ENCODE measurements around the gene ZNF407. TPM values are rescaled to one million over a fixed set of nuclear protein-coding genes. Genes with fewer than 3 reads are reported as not detected.
"Not testable (repeated sequence)": the region's sequence is repeated elsewhere in the genome, so short reads cannot be mapped to it uniquely, and the experiment has no call there.

ZNF407 gene
- total RNA-seq, 1 donor = 16.6 TPM

- Histone ChIP-seq H3K36me3 (ENCODE audit: insufficient read depth, low read length) (no peaks in the 10 kb centered on the region), H3K9me3 (ENCODE audit: low read depth, low read length) (peaks cover under 1% of the 10 kb centered on the region), H3K4me3 (ENCODE audit: insufficient read depth, low read length) (no peak overlapping the region), H3K4me2 (ENCODE audit: insufficient read depth, low read length) (no peak overlapping the region), H2AFZ (ENCODE audit: low read length) (no peak overlapping the region), H3K27ac (ENCODE audit: low read depth, low read length) (no peak overlapping the region), H3K79me2 (ENCODE audit: insufficient read depth, low read length) (no peaks in the 10 kb centered on the region), H3K4me1 (ENCODE audit: insufficient read depth, low read length) (no peaks in the 10 kb centered on the region), H4K20me1 (ENCODE audit: insufficient read depth, low read length) (no peaks in the 10 kb centered on the region), H3K27me3 (ENCODE audit: insufficient read depth, low read length) (no peaks in the 10 kb centered on the region)
- no peak for TF ChIP-seq CTCF (IDR thresholded peaks at IDR 0.05; ENCODE audit: extremely low read depth, low read depth, low read length)
- no peak for DNase-seq (ENCODE audit: insufficient read length, low spot score, missing footprints)
Measured at GRCh38 chr18:75081486-75081885, 483.8 kb downstream of the ZNF407 start.

- no peaks in the 10 kb centered on the region for H3K79me2 ChIP-seq (ENCODE audit: insufficient read depth, low read length)
- H4K20me1 ChIP-seq (ENCODE audit: insufficient read depth, low read length) = no peaks in the 10 kb centered on the region
- H3K9me3 ChIP-seq (ENCODE audit: low read depth, low read length) = peaks cover 2% of the 10 kb centered on the region
- no peak overlapping the region for H3K4me2 ChIP-seq (ENCODE audit: insufficient read depth, low read length)
- no peaks in the 10 kb centered on the region for H3K4me1 ChIP-seq (ENCODE audit: insufficient read depth, low read length)
- no peak for DNase-seq (ENCODE audit: insufficient read length, low spot score, missing footprints)
- no peak overlapping the region for H2AFZ ChIP-seq (ENCODE audit: low read length)
- no peak overlapping the region for H3K4me3 ChIP-seq (ENCODE audit: insufficient read depth, low read length)
- no peak overlapping the region for H3K27ac ChIP-seq (ENCODE audit: low read depth, low read length)
- H3K27me3 ChIP-seq (ENCODE audit: insufficient read depth, low read length) = no peaks in the 10 kb centered on the region
- no peaks in the 10 kb centered on the region for H3K36me3 ChIP-seq (ENCODE audit: insufficient read depth, low read length)
- TF ChIP-seq CTCF (IDR thresholded peaks at IDR 0.05; ENCODE audit: extremely low read depth, low read depth, low read length) = no peak
Measured at GRCh38 chr18:75083131-75083530, 485.5 kb downstream of the ZNF407 start.

- no peak overlapping the region for H3K4me2 ChIP-seq (ENCODE audit: insufficient read depth, low read length)
- TF ChIP-seq CTCF (IDR thresholded peaks at IDR 0.05; ENCODE audit: extremely low read depth, low read depth, low read length) = no peak
- no peak overlapping the region for H2AFZ ChIP-seq (ENCODE audit: low read length)
- no peak overlapping the region for H3K4me3 ChIP-seq (ENCODE audit: insufficient read depth, low read length)
- peaks cover 2% of the 10 kb centered on the region for H3K9me3 ChIP-seq (ENCODE audit: low read depth, low read length)
- H3K27ac ChIP-seq (ENCODE audit: low read depth, low read length) = no peak overlapping the region
- H4K20me1 ChIP-seq (ENCODE audit: insufficient read depth, low read length) = no peaks in the 10 kb centered on the region
- no peaks in the 10 kb centered on the region for H3K79me2 ChIP-seq (ENCODE audit: insufficient read depth, low read length)
- no peaks in the 10 kb centered on the region for H3K36me3 ChIP-seq (ENCODE audit: insufficient read depth, low read length)
- H3K4me1 ChIP-seq (ENCODE audit: insufficient read depth, low read length) = no peaks in the 10 kb centered on the region
- no peak for DNase-seq (ENCODE audit: insufficient read length, low spot score, missing footprints)
- H3K27me3 ChIP-seq (ENCODE audit: insufficient read depth, low read length) = no peaks in the 10 kb centered on the region
Measured at GRCh38 chr18:75083761-75084160, 486.1 kb downstream of the ZNF407 start.

GRCh38 chr18:75085676-75086075 is 488.0 kb downstream of the ZNF407 start:
- H3K4me2 ChIP-seq (ENCODE audit: insufficient read depth, low read length); H4K20me1 ChIP-seq (ENCODE audit: insufficient read depth, low read length); H3K4me3 ChIP-seq (ENCODE audit: insufficient read depth, low read length): not testable (repeated sequence)

More at GRCh38 chr18:75085676-75086075, 488.0 kb downstream of the ZNF407 start:
- not testable (repeated sequence) for H3K36me3 ChIP-seq (ENCODE audit: insufficient read depth, low read length); H3K9me3 ChIP-seq (ENCODE audit: low read depth, low read length); H3K4me1 ChIP-seq (ENCODE audit: insufficient read depth, low read length); H3K79me2 ChIP-seq (ENCODE audit: insufficient read depth, low read length); H3K27me3 ChIP-seq (ENCODE audit: insufficient read depth, low read length); DNase-seq (ENCODE audit: insufficient read length, low spot score, missing footprints); H3K27ac ChIP-seq (ENCODE audit: low read depth, low read length); H2AFZ ChIP-seq (ENCODE audit: low read length)

Data from osteoblast (primary cell).